ENCODE measurements around the gene IGSF21.

DNA sequence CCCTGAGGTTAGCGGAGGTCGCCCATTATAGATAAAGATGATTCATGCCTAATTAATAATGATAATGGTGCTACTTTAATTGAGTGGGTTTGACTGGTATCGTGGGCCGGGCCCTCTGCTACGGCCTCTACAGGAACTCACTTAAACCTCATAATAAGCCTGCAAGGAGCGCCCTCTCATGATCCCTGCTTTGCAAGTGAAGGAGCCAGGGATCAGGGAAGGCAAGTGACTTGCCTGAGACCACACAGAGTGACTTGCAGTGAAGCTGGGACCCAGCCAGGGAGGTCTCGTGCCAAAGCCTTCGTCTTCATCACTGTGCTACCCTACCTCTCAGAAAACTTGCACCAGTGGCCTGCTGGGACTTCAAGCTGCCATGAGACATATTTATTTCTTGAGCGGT is 206.8 kb downstream of the IGSF21 start:
- TF ChIP-seq, protein P1, sequence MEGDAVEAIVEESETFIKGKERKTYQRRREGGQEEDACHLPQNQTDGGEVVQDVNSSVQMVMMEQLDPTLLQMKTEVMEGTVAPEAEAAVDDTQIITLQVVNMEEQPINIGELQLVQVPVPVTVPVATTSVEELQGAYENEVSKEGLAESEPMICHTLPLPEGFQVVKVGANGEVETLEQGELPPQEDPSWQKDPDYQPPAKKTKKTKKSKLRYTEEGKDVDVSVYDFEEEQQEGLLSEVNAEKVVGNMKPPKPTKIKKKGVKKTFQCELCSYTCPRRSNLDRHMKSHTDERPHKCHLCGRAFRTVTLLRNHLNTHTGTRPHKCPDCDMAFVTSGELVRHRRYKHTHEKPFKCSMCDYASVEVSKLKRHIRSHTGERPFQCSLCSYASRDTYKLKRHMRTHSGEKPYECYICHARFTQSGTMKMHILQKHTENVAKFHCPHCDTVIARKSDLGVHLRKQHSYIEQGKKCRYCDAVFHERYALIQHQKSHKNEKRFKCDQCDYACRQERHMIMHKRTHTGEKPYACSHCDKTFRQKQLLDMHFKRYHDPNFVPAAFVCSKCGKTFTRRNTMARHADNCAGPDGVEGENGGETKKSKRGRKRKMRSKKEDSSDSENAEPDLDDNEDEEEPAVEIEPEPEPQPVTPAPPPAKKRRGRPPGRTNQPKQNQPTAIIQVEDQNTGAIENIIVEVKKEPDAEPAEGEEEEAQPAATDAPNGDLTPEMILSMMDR (IDR thresholded peaks at IDR 0.05) = no peak
- TF ChIP-seq POLR2A (IDR thresholded peaks at IDR 0.05) (no peak), EP300 (IDR thresholded peaks at IDR 0.05) (no peak)

All from tibial nerve (tissue), 4 donors.